K562 (cell line): Measurements from ENCODE around the gene LRRC19. TPM values are rescaled to one million over a fixed set of nuclear protein-coding genes. Genes with fewer than 3 reads are reported as not detected.

Experiments used
- BRCA1 ChIP-seq, 2 experiments: fragments of 450-650 bp in 1 of 2; sonication (generic) in 1 of 2; formaldehyde crosslinking in 1 of 2; IDR thresholded peaks; 2 replicates each; pipeline versions ENCODE4 v1.5.0 to v1.6.1; 2017 to 2020; ENCODE audit warnings: mild to moderate bottlenecking in 1 of 2, missing genetic modification reagents in 1 of 2
- DPF2 ChIP-seq: fragments of 450-650 bp; IDR thresholded peaks from 2 replicates; pipeline ENCODE4 v1.6.1; 2016
- ETV1 ChIP-seq: fragments of 450-650 bp; conservative IDR thresholded peaks from 2 replicates; pipeline ENCODE4 v1.6.1; 2016; ENCODE audit warnings: missing genetic modification characterization, control low read depth, low read depth, missing compliant biosample characterization
- FOXJ2 ChIP-seq: fragments of 200-800 bp; sonication (Bioruptor generic); IDR thresholded peaks from 2 replicates; pipeline ENCODE4 v1.6.1; 2016; ENCODE audit warnings: missing genetic modification characterization, missing compliant biosample characterization
- GATA2 ChIP-seq: sonication (generic); formaldehyde crosslinking; IDR thresholded peaks from 2 replicates; pipeline ENCODE4 v1.4.0; 2020; ENCODE audit warnings: mild to moderate bottlenecking, missing genetic modification reagents
- NFE2 ChIP-seq: IDR thresholded peaks from 2 replicates; pipeline ENCODE4 v1.6.1; 2014; ENCODE audit warnings: antibody characterized with exemption, low read depth
- NFRKB ChIP-seq: fragments of 450-650 bp; IDR thresholded peaks from 2 replicates; pipeline ENCODE4 v1.6.1; 2016; ENCODE audit warnings: low read depth
- PTBP1 ChIP-seq: fragments of 200-400 bp; formaldehyde crosslinking; IDR thresholded peaks from 2 replicates; pipeline ENCODE4 v1.6.1; 2017; ENCODE audit warnings: low read depth, low read length
- RBM15 ChIP-seq: fragments of 200-400 bp; formaldehyde crosslinking; IDR thresholded peaks from 2 replicates; pipeline ENCODE4 v1.6.1; 2018; ENCODE audit warnings: mild to moderate bottlenecking, low read length, moderate library complexity; ENCODE audit not compliant: insufficient read depth
- REST ChIP-seq, 2 experiments: fragments of 450-650 bp; formaldehyde crosslinking in 1 of 2; IDR thresholded peaks; 2 replicates each; pipeline versions ENCODE4 v1.4.0 to v1.6.1; 2014 to 2020; ENCODE audit warnings: mild to moderate bottlenecking in 2 of 2, borderline replicate concordance in 1 of 2, low read depth in 1 of 2
- SMARCE1 ChIP-seq: fragments of 450-650 bp; IDR thresholded peaks from 2 replicates; pipeline ENCODE4 v1.7.1; 2016; ENCODE audit warnings: mild to moderate bottlenecking
- SOX6 ChIP-seq: fragments of 450-650 bp; IDR thresholded peaks from 2 replicates; pipeline ENCODE4 v1.6.1; 2014; ENCODE audit warnings: mild to moderate bottlenecking
- SP1 ChIP-seq: sonication (generic); formaldehyde crosslinking; IDR thresholded peaks from 2 replicates; pipeline ENCODE4 v1.8.1; 2022; ENCODE audit warnings: mild to moderate bottlenecking, missing genetic modification reagents
- ZNF232 ChIP-seq: sonication (generic); formaldehyde crosslinking; IDR thresholded peaks from 2 replicates; pipeline ENCODE4 v1.8.0; 2022; ENCODE audit warnings: mild to moderate bottlenecking, missing genetic modification reagents
- ZNF518B ChIP-seq: fragments of 250-450 bp; sonication (Bioruptor Pico); IDR thresholded peaks from 2 replicates; pipeline ENCODE4 v1.5.0; 2021; ENCODE audit warnings: mild to moderate bottlenecking, moderate library complexity
- ZNF77 ChIP-seq: fragments of 250-450 bp; sonication (Bioruptor Pico); IDR thresholded peaks from 2 replicates; pipeline ENCODE4 v1.5.0; 2020
- ZNF830 ChIP-seq: fragments of 250-450 bp; sonication (Bioruptor Pico); IDR thresholded peaks from 2 replicates; pipeline ENCODE4 v1.5.0; 2021; ENCODE audit warnings: mild to moderate bottlenecking
- ZSCAN29 ChIP-seq: fragments of 450-650 bp; IDR thresholded peaks from 2 replicates; pipeline ENCODE4 v1.6.1; 2017
- polyA plus RNA-seq, 8 experiments: library from polyadenylated mRNA; depleted of rRNA in 4 of 8; stranded (reverse) in 5 of 8; unstranded in 3 of 8; fragments of >200 nt; fragmentation: Nextera tagmentation in 2 of 8; fragmentation: Illumina TruSeq in 1 of 8; extraction: Ambion mirVana in 2 of 8; extraction: Trizol in 1 of 8; gene quantifications; 2 replicates each; pipeline versions ENCODE4 v1.2.1 to v1.2.3, GENCODE V29; 2011 to 2014; ENCODE audit warnings: inconsistent platforms in 1 of 8, missing spikeins in 1 of 8
- total RNA-seq, 7 experiments: library from RNA; depleted of rRNA in 6 of 7; stranded (reverse); fragments of >200 nt in 6 of 7; fragmentation: Illumina TruSeq in 2 of 7; extraction: Trizol in 2 of 7; gene quantifications; 2 replicates each; pipeline versions ENCODE4 v1.2.1 to v1.2.3, GENCODE V29; 2011 to 2021; ENCODE audit warnings: low replicate concordance in 1 of 7

The LRRC19 gene
- total and polyA plus RNA-seq, 9 of the 15 experiments (the other 6 are each of a cell fraction or from before 2014, with no cell fraction given): not detected

GRCh38 chr9:26946753-26947727 lies 58.4 kb downstream of the LRRC19 start, which contains the start of gene PLAA (continued):
- TF ChIP-seq REST (IDR thresholded peaks at IDR 0.05; ENCODE audit: borderline replicate concordance): no peak
- TF ChIP-seq REST (CRISPR knock-in tag; IDR thresholded peaks at IDR 0.05; ENCODE audit: low read depth): no peak
- TF ChIP-seq SMARCE1: no peak
- TF ChIP-seq SP1 (CRISPR knock-in tag): no peak
- TF ChIP-seq ZNF232 (CRISPR knock-in tag): no peak
- peak; percentile 97 for TF ChIP-seq ZSCAN29
- 0 out of 2 replicates have a peak, but pooled peaks have one; percentile 24 for TF ChIP-seq FOXJ2 (tag)
- no peak for TF ChIP-seq PTBP1
- no peak for TF ChIP-seq ZNF830 (CRISPR knock-in tag)
- TF ChIP-seq ZNF77 (CRISPR knock-in tag): no peak
- TF ChIP-seq GATA2 (CRISPR knock-in tag): no peak
- no peak for TF ChIP-seq ZNF518B (CRISPR knock-in tag)
- TF ChIP-seq NFRKB: no peak
- TF ChIP-seq ETV1 (tag): 0 out of 2 replicates have a peak, but pooled peaks have one; percentile 19
- no peak for TF ChIP-seq RBM15
- TF ChIP-seq SOX6: no peak
- TF ChIP-seq BRCA1 (IDR thresholded peaks at IDR 0.05): no peak
- TF ChIP-seq BRCA1 (CRISPR knock-in tag; IDR thresholded peaks at IDR 0.05): no peak
- TF ChIP-seq DPF2: no peak
- peak; percentile 76 for TF ChIP-seq NFE2
